Gastroesophageal sphincter (tissue), 3 donors: ENCODE results near the gene BRS3.

ENCODE experiments used
- CTCF ChIP-seq, 4 experiments: fragments of 200-600 bp in 2 of 4; fragments of 450-650 bp in 2 of 4; sonication (generic) in 1 of 4; IDR thresholded peaks; one replicate each; pipeline ENCODE4 v1.5.1; 2017 to 2019; ENCODE audit warnings: antibody characterized with exemption in 4 of 4, mild to moderate bottlenecking in 2 of 4, moderate library complexity in 2 of 4
- POLR2A ChIP-seq, 2 donors: fragments of 450-650 bp; IDR thresholded peaks; one replicate each; pipeline ENCODE4 v1.6.1; 2017; ENCODE audit warnings: antibody characterized with exemption in 2 of 2, mild to moderate bottlenecking in 2 of 2, moderate library complexity in 1 of 2

DNA sequence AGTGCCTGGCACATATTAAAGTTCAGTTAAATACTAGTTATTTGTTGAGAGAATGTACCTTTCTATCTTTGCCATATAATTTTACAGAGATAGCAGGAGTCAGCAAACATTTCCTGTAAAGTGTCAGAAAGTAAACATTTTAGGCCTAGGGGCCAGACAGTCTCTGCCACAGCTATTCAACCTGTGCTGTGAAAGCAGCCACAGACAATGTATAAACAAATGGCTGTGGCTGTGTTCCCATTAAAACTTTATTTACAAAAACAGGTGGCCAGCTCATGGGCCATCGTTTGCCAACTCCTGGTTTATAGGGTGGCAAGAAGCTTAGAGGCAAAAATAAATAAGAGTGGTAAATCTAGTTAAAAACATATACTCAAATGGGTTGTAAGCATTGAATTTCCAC, 34.0 kb upstream of the BRS3 start:
- TF ChIP-seq POLR2A (IDR thresholded peaks at IDR 0.05) (no peak), CTCF (IDR thresholded peaks at IDR 0.05) (no peak)
